HG03159 (cell line): ENCODE measurements around the gene CDK19.
A peak's percentile ranks its signal among the peaks of the same experiment; 100 is the strongest.
"Not testable (repeated sequence)": the region's sequence is repeated elsewhere in the genome, so short reads cannot be mapped to it uniquely, and the experiment has no call there.

Source experiments
- ATAC-seq: cut with Tn5 transposase; IDR thresholded peaks from one replicate; pipeline ENCODE4 v1.9.1; 2021; ENCODE audit warnings: mild to moderate bottlenecking, moderate library complexity; ENCODE audit not compliant: unreplicated experiment

The CDK19 gene

DNA sequence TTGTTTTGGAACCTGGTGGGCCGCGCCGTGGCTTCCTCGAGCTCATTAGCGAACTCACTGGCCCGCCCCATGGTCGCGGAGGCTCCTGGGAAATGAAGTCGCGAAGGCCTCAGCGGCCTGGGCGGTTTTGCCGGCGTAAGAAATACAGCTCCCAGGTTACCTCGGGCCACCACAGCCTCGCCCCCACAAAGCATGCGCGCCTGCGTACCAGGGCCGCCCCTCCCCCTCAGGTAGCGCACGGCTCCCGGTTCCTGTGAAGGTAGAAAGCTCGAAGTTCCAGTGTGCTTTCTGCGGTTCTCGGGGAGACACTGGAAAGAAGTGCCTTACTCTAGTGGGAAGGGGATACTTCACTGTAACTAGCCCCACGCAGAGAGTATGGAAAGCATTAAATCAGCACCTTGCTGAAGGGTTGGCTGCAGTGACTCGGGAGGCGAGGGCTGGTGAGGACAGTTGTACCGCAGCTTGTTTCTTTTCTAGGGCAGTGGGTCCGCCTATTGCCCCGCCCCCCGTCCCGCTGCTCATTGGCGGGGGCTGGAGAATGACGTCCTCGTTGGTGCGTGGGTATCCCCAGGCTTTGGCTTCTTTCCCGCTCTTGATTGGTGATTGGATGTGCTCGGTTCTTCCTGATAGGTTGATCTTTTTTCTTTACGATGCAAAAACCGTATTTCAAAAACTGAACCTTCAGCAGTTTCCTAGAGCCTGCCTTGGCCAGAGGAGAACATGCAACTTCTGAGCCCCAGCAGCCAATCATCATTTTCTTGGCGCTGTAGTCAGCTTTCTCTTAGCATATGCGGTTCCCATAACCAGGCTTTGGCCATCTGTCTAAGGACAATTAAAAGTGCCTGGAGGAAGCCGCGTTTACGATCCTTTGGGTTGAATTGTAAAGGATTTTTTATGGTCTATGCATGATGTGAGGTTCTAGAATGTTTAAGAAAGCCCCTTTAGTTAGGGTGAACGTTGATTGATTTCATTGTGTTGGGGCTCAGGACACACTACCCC lies at the start of gene CDK19:
CDK19 (minus strand) TSS at position 59 of the 999 bp plus-strand sequence. CDS start 333 bp downstream, outside the sequence.
- peak; percentile 74 for ATAC-seq

DNA sequence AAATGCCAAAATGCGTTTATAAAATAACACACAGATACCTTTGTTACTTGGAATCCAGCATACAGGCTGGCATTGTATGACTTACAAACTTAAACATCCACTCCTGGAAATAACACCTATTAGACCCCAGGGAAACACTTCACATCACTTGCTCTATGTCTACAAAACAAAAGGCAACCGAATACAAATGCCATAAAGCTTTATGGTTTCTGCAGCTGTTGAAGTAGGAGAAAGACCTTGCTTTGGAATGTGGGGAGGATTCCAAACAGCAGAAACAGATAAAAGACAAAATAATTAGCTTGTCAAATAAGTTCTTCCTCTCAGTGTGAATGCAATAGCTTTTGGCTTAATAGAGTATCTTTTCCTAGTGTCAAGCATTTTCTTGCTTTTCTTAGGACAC lies 49.6 kb upstream of the CDK19 start:
- ATAC-seq = no peak

DNA sequence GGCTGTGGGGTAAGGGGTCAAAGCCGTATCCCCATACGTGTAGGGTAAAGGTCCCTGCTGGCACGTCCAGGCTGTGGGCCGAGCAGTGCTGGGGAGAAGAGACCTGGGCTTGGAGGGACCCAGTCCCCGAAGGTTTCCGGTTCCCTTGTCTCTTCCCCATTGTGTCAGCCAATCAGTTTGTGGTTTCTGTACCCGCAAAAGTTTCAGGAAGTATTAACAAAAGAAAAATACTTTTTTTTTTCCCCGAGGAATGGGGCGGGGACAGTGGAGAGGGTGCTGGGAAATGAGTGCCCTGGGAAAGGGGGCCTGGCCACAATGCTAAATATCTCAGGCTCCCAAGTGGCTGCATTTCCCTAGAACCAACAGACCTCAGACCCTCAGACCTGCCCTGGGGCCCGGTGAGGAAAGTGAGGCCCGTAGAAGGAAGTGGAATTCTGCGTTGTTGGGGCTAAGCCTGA lies 44.1 kb upstream of the CDK19 start:
- no peak for ATAC-seq

DNA sequence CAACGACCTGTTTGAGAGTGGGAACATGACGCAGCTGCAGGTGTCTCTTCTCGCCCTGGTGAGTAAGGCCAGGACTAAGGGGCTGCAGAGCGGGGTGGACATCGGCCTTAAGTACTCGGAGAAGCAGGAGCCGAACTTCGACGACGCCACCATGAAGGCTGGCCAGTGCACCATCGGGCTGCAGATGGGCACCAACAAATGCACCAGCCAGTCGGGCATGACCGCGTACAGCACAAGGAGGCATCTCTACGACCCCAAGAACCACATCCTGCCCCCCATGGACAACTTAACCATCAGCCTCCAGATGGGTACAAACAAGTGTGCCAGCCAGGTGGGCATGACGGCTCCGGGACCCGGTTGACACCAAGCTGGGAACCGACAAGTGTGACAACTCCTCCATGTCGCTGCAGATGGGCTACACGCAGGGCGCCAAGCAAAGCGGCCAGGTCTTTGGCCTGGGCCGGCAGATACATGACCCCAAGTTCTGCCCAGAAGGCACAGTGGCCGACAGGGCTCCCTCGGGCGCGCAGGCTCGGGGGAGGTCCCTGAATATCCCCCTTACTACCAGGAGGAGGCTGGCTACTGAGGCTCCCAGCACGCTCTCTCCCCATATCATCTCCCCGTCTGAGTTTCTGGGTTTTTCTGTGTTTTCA lies 43.4 kb upstream of the CDK19 start:
- no peak for ATAC-seq

DNA sequence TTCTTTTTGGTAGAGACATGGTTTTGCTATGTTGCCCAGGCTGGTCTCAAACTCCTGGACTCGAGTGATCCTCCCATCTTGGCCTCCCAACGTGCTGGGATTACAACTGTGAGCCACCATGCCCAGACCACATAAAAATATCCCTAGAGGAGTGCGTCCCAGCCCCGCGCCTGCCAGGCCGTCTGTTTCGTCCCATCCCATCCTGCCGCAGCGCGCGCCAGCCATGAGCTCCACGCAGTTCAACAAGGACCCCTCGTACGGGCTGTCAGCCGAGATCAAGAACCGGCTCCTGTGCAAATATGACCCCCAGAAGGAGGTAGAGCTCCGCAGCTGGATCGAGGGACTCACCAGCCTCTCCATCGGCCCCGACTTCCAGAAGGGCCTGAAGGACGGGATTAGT lies 42.7 kb upstream of the CDK19 start:
- no peak for ATAC-seq

DNA sequence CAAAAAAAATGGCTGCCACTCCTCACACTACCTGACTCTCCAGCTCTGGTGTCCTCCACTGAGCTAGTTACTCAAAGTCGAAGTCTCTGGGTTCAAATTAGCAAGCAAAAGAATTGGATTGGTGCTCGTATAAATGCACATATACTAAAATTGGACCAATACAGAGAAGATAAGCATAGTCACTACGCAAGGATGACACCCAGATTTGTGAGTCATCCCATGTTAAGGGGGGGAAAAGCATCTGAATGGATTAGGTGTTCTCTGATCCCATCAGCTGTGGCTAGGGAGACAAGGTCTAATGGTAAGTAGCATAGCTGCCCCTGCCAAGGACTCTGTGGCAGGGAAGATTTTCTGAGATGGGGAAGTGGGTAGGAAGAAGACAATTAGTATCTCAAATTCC lies 41.0 kb upstream of the CDK19 start:
- ATAC-seq = no peak

DNA sequence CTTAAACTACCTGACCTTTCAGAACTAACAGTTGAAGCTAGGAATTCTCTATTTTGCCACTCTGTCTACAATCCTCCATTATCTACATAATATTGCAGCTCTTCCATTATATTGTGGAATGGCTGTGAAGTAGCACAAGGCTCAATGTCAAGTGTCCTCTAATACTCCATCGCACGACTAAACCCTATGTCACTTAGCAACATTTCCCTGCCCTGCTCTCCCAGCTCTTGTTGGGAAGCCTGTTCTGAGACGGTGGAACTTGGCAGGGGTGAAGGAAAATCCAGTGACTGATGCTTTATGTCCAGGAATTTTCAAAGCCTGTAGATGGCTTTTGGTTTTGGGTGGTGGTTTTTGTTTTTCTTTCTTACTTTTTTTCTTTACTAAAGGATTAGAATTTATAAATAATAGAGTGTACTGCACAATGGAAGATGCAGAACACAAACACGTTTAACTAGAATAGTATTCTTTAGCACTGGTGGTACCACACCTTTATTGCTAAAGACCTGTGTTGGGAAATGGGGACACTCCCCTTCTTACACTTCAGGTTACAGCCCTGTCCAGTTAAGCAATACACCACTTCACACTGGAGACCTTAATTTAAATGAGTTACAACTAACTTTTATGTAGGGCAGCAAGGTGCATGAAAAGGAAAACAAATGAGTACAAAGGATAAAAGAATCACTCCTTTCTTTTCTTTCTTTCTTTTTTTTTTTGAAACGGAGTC lies 38.6 kb upstream of the CDK19 start:
- ATAC-seq = no peak

DNA sequence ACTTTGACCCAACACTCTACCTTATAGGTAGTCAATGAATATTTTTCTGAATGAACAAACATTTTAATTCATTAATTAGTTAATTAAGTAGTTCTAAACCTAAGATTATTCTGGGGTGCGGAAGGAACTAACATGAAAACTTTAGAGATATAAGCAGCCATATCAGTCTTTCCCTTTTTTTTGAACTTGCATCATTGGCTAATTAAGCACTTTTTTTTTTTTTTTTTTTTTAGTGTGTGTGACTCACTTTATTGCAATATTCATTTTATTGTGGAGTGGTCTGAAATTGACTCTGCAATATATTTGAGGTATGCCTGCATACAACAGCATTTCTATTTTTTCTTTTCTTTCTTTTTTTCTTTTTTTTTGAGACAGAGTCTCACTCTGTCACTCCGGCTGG lies 37.5 kb upstream of the CDK19 start:
- no peak for ATAC-seq

DNA sequence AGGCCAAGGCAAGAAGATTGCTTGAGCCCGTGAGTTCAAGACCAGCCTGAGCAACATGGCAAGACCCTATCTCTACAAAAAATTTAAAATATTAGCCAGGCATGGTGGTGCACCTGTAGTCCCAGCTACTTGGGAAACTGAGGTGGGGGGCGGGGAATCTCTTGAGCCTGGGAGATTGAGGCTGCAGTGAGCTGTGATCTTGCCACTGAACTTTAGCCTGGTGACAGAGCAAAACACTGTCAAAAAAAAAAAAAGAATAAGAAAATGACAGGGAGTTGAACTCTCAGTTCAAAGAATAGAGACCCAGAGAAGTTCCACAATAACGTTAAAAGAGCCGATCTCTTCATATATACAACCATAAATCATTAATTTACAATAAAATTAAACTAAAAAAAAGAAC lies 34.5 kb upstream of the CDK19 start:
- no peak for ATAC-seq

DNA sequence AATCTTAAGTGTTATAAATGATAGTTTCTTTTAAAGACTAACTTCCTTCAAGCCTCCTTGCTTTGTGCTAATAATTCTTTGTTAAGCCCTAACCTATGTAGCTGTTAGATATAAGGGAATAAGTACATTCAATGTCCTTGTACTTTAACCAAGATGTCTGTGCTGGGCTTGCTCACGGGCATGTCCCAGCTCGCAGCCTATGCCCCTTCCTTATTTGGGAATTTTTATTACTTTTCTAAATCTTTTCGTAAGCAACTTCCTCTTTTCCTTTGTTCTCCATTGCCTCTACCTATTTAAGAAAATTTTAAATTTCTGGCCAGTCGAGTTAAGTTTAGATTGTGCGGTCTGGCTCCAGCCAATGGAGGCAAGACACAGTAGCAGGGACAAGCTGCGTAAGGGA lies 26.0 kb upstream of the CDK19 start:
- ATAC-seq = no peak

DNA sequence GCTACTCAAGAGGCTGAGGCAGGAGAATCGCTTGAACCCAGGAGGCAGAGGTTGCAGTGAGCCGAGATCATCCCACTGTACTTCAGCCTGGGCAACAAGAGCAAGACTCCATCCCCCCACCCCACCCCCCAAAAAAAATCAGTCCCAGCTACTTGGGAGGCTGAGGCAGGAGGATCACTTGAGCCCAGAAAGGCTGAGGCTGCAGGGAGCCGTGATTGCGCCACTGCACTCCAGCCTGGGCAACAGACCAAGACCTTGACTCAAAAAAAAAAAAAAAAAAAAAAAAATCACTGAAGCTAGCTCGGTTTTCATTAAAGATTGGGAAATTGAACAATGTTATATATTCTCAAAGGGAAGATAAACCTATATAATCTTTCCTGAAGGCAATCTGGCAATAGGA lies 20.5 kb upstream of the CDK19 start:
- not testable (repeated sequence) for ATAC-seq

DNA sequence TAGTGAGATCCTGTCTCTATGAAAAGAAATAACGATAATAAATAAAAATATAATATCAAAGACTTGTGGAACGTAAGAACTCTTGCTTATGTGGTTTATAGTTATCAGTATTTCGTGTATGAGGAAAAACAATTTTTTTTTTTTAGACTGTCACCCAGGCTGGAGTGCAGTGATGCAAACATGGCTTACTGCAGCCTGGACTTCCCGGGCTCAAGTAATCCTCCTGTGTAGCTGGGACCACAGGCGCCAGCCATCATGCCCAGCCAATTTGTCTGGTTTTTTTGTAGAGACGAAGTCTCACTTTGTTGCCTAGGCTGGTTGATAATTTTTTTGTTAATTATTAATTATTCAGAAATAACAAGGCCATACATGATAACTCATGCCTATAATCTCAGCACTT lies 18.6 kb upstream of the CDK19 start:
- ATAC-seq = no peak

DNA sequence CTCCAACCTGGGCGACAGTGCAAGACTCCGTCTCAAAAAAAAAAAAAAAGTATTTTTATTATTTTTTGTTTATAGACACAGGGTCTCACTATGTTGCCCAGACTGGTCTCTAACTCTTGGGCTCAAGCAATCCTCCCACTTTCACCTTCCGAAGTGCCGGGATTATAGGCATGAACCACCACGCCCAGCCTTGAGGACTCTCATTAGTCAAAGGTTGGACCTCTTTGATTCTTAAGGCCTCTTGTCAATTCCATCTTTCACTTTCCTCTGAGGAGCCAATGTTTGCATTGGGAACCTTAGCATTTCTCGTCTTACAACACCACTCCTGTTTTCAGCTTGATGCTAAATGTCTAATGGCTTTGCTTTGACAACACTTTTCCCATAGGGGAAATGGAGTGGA lies 16.1 kb upstream of the CDK19 start:
- no peak for ATAC-seq

DNA sequence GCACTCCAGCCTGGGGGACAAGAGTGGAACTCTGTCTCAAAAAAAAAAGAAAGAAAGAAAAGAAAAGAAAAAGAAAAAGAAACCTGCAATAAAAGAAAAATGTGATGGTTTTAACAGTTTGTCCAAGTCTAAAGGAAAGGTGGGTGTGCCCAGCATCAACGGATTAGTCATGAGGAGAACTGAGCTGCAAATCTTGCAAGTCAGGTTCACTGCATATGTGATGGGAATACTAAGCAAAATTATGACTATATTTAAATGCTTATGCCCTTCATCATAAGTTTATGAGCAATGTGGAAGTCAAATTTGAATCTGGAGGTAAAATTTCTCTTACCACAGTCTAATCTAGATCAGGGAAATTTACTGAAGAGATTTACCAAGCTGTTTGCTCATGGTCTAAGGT lies 13.1 kb upstream of the CDK19 start:
- ATAC-seq = no peak

DNA sequence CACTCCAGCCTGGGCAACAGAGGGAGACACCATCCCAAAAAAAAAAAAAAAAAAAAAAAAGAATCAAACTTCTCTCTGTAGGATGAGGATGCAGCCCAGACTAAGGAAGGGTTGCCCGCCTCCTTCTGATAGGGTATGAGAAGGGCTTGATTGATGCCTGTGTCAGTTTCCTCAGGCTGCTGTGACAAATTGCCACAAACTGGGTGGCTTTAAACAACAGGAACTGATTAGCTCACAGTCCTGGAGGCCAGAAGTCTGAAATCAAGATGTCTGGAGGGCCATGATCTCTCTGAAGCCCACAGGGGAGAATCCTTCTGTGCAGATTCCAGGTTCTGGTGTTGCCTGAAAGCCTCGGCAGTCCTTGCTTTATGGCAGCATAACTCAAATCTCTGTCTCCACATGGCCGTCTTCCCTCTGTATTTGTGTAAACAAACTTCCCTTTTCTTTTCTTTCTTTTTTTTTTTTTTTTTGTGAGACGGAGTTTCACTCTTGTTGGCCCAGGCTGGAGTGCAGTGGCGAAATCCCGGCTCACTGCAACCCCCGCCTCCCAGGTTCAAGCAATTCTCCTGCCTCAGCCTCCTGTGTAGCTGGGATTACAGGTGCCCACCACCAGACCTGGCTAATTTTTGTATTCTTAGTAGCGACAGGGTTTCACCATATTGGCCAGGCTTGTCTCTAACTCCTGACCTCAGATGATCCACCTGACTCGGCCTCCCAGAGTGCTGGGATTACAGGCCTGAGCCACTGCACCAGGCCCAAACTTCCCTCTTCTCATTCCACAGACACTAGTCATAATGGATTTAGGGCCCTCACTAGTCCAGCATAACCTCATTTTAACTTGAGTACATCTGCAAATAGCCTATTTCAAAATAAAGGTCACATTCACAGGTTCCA lies 11.2 kb upstream of the CDK19 start:
- ATAC-seq = no peak

DNA sequence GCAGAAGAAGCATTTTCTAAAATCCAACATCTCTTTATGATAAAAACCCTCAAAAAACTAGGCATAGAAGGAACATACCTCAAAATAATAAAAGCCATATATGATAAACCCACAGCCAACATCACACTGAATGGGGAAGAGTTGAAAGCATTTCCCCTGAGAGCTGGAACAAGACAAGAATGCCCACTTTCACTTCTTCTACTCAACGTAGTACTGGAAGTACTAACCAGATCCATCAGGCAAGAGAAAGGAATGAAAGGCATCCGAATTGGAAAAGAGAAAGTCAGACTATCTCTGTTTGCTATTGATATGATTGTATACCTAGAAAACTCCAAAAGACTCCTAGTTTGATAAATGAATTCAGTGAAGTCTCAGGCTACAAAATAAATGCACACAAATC lies 7.9 kb upstream of the CDK19 start:
- no peak for ATAC-seq

DNA sequence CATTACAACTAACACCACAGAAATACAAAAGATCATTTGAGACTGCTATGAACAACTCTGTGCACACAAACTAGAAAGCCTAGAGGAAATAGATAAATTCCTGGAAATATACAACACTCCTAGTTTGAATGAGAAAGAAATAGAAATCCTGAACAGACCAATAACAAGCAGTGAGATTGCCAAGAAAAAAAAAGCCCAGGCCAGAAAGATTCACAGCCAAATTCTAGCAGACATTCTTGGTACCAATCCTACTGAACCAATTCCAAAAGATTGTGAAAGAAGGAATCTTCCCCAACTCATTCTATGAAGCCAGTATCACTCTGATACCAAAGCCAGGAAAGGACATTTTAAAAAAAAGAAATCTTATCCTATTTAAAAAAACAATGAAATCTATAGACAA lies 7.0 kb upstream of the CDK19 start:
- ATAC-seq = no peak

DNA sequence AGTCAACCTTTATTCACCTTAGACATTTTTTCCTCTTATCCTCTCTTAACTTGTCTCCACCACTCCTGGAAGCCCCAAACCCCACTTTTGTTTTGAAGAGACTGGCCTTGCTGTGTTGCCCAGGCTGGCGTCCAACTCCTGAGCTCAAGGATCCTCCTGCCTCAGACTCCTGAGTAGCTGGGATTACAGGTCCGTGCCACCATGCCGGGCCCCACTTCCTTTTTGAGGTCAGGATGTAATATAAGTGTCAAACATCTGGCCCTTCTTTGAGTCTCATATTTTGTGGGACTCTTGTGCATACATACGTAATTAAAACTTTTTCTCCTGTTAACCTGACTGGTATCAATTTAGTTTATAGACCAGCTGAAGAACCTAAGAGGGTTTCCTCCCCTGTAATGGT lies 1.4 kb upstream of the CDK19 start:
- no peak for ATAC-seq

DNA sequence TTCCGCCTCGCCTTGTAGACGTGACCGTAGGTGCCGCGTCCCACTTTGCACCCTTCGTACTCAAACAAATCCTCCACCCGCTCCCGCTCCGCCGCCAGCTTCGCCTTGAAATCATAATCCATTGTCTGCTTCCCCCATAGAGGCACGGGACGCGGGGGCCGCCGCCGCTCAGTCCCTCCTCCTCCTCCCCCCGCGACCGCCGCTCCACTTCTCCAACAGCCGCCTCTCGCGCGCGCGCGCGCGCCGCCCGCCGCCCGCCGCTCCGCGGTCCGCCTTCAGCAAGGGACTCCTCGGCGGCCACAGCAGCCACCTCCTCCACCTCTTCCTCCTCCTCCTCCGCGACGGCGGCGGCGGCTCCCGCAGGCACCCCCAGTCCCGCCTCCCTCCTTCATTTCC lies 256 bp downstream of the CDK19 start:
- no peak for ATAC-seq
